GM12865 (cell line): ENCODE measurements around the gene MOCS3.

Source experiments
- DNase-seq: peaks from one replicate; pipeline ENCODE4 v3.0.0; 2010; ENCODE audit warnings: low read depth
- H3K4me3 ChIP-seq: 2 replicates; pipeline ENCODE4 v1.5.1; 2011; ENCODE audit warnings: mild to moderate bottlenecking, low read depth, low read length, control low read depth
- TF ChIP-seq, protein P1 (sequence below): IDR thresholded peaks from 2 replicates; pipeline ENCODE4 v1.5.1; 2011; ENCODE audit warnings: low read length, control low read depth, low read depth, inconsistent platforms; ENCODE audit not compliant: insufficient read depth; ENCODE audit errors: missing control alignments

The MOCS3 gene

DNA sequence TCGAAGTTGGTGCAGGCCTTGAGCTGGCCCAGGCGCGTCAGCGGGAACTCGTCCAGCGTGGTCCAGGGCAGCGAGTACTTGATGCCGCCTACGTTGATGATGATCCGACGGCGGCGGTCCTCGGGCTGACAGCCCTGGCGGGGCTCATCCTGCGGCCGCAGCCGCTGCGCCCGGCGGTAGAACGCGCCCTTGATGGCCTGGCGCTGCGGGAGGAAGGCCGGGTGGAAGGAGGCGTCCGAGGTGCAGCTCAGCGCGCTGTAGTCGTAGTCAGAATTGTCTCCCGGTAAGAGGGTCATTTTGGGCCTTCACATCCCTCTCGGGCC, 51.4 kb downstream of the MOCS3 start:
- no peak overlapping the region for H3K4me3 ChIP-seq
- TF ChIP-seq, protein P1, sequence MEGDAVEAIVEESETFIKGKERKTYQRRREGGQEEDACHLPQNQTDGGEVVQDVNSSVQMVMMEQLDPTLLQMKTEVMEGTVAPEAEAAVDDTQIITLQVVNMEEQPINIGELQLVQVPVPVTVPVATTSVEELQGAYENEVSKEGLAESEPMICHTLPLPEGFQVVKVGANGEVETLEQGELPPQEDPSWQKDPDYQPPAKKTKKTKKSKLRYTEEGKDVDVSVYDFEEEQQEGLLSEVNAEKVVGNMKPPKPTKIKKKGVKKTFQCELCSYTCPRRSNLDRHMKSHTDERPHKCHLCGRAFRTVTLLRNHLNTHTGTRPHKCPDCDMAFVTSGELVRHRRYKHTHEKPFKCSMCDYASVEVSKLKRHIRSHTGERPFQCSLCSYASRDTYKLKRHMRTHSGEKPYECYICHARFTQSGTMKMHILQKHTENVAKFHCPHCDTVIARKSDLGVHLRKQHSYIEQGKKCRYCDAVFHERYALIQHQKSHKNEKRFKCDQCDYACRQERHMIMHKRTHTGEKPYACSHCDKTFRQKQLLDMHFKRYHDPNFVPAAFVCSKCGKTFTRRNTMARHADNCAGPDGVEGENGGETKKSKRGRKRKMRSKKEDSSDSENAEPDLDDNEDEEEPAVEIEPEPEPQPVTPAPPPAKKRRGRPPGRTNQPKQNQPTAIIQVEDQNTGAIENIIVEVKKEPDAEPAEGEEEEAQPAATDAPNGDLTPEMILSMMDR, result no peak
- no peak for DNase-seq

DNA sequence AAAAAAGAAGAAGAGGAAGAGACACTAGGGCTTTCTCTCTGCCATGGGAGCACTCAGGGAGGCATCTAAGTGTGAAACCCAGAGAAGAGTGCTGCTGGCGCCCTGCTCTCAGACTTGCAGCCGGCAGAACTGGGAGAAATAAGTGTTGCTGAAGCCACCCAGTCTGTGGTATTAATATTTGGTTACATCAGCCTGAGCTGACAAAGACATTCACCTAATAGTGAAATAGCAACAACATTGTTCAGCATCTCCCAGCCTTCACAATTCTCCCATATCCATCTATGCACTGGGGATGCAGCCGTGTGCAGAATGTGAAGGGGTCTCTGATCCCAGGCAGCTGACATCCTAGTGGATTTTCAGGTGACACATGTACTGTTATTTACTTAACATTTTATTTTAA, 52.3 kb downstream of the MOCS3 start:
- no peak for DNase-seq
- no peak overlapping the region for H3K4me3 ChIP-seq
- TF ChIP-seq, protein P1, result no peak

DNA sequence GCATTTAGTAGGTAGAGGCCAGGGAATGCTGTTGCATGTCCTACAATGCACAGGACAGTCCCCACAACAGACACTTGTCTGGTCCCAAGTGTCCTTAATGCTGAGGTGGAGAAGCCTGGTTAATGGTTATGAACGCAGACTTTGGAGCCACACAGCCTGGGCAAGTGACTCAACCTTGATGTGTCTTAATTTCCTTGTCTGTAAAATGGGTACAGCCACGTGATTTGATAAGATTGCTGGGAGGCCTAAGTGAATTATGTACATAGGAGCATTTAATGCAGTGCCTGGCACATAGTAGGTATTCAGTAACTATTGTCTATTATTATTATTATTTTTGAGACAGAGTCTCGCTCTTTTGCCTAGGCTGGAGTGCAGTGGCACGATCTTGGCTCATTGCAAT, 52.9 kb downstream of the MOCS3 start:
- no peak overlapping the region for H3K4me3 ChIP-seq
- no peak for DNase-seq
- TF ChIP-seq, protein P1, result no peak

DNA sequence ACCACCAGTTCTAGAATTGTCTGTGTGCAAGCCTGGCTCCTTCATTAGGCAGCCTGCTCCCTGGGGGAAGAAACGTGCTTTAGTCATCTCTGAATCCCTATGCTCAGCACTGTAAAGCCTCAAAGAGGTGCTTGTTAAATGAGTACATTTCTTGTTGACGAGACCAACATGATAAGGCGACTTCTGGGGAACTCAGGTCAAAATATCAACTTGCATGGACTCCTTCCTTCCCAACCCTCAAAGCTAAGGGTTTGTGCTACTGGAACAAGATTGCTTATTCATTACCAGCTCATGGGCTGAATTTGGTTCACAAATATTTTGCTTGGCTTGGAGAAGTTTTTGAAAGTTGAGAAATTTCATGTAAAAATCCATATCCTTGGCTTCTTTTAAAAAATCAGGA, 53.7 kb downstream of the MOCS3 start:
- TF ChIP-seq, protein P1, result no peak
- DNase-seq, result no peak

More for the DNA sequence above, 53.7 kb downstream of the MOCS3 start:
- H3K4me3 ChIP-seq, result no peak overlapping the region
